HG02763 (cell line): ENCODE data around the gene C4B.
"Not testable (repeated sequence)": the region's sequence is repeated elsewhere in the genome, so short reads cannot be mapped to it uniquely, and the experiment has no call there.

Source experiments
- ATAC-seq: cut with Tn5 transposase; IDR thresholded peaks from one replicate; pipeline ENCODE4 v1.9.1; 2021; ENCODE audit warnings: mild to moderate bottlenecking, moderate library complexity; ENCODE audit not compliant: unreplicated experiment

Gene C4B

DNA sequence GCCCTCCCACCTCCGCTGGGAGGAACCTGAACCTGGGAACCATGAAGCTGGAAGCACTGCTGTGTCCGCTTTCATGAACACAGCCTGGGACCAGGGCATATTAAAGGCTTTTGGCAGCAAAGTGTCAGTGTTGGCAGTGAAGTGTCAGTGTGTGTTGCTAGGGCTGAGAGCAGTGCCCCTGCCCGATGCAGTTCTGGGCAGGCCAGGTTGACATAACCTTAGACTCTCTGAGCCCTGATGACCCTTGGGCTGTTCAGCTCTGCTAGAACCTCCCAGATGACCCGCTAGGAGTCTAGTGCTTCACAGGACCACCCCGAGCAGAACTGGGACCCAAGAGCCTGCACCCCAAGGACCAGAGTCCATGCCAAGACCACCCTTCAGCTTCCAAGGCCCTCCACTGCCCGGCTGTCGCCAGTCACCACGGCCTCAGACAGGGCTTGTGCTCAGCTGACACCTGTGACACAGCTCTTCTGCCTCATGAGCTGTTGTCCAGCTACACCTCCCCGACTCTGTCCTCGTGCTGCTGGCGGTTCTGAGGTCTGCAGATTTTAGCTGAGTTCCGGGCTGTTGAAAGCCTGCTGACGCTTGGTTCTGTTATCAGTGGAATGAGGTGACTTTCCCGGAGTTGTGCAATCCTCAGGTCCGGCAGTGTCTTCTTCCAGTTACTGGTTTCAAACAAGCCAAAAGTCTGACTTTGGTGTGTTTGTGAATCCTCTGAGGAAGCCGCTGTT is 20.9 kb downstream of the C4B start:
- not testable (repeated sequence) for ATAC-seq

DNA sequence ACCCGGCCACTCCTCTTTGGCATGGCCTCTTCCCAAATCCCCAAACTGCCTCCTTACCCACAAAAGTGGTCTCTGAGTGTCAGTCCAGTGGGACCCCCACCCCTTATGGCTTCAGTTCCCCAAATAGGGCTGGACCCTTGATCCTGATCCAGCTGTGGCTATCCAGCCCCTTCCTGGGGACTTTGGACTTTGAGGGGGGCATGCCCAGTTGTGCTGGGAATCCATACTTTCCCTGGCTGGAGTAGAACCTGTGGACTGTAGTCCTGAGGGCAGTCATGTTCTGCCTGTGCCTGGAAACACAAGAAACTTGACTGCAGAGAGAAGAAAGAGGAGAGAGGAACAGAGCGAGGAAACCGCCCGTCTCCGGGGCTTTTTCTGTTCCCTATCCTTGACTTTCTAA is 22.5 kb downstream of the C4B start:
- ATAC-seq: not testable (repeated sequence)

DNA sequence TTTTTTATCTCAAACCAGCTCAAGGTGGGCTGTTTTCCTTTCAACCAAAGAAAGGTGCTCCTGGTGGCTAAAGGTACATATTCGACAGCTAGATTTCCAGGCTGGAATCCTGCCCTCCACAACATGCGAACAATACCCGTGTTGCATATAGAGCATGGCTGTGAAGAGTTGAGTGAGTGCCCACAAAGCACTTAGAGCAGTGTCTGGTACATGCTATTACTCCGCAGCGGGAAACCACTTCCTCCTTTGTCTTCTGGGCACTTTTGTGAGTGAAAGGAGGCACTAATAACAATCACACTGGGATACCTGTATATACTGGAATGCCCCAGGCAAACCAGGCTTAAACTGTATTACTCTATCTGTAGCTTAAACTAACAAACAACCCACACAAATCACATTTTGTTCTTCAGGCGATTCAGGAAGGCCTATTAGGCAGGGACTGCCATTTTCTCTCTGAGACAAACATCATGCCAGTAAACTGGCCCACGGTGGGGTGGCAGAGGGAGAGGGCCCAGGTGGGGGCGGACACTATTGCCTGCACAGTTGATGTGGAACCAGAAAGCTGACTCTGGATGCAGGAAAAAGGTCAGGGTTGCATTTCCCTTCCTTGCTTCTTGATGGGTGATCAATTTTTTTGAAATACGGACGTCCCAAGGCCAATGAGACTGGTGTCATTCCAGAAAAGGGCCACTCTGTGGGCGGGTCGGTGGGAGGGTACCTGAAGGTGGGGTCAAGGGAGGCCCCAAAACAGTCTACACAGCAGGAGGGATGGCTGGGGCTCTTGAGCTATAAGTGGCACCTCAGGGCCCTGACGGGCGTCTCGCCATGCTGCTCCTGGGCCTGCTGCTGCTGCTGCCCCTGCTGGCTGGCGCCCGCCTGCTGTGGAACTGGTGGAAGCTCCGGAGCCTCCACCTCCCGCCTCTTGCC is 23.3 kb downstream of the C4B start, which contains the start of gene CYP21A2:
CYP21A2 (plus strand) TSS at position 818 of the 927 bp plus-strand sequence; CDS start at position 826, 8 bp downstream.
- not testable (repeated sequence) for ATAC-seq

DNA sequence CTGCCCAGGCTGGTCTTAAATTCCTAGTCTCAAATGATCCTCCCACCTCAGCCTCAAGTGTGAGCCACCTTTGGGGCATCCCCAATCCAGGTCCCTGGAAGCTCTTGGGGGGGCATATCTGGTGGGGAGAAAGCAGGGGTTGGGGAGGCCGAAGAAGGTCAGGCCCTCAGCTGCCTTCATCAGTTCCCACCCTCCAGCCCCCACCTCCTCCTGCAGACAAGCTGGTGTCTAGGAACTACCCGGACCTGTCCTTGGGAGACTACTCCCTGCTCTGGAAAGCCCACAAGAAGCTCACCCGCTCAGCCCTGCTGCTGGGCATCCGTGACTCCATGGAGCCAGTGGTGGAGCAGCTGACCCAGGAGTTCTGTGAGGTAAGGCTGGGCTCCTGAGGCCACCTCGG is 24.3 kb downstream of the C4B start:
- not testable (repeated sequence) for ATAC-seq

DNA sequence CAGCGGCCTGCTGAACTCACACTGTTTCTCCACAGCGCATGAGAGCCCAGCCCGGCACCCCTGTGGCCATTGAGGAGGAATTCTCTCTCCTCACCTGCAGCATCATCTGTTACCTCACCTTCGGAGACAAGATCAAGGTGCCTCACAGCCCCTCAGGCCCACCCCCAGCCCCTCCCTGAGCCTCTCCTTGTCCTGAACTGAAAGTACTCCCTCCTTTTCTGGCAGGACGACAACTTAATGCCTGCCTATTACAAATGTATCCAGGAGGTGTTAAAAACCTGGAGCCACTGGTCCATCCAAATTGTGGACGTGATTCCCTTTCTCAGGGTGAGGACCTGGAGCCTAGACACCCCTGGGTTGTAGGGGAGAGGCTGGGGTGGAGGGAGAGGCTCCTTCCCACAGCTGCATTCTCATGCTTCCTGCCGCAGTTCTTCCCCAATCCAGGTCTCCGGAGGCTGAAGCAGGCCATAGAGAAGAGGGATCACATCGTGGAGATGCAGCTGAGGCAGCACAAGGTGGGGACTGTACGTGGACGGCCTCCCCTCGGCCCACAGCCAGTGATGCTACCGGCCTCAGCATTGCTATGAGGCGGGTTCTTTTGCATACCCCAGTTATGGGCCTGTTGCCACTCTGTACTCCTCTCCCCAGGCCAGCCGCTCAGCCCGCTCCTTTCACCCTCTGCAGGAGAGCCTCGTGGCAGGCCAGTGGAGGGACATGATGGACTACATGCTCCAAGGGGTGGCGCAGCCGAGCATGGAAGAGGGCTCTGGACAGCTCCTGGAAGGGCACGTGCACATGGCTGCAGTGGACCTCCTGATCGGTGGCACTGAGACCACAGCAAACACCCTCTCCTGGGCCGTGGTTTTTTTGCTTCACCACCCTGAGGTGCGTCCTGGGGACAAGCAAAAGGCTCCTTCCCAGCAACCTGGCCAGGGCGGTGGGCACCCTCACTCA is 25.0 kb downstream of the C4B start:
- ATAC-seq: not testable (repeated sequence)

DNA sequence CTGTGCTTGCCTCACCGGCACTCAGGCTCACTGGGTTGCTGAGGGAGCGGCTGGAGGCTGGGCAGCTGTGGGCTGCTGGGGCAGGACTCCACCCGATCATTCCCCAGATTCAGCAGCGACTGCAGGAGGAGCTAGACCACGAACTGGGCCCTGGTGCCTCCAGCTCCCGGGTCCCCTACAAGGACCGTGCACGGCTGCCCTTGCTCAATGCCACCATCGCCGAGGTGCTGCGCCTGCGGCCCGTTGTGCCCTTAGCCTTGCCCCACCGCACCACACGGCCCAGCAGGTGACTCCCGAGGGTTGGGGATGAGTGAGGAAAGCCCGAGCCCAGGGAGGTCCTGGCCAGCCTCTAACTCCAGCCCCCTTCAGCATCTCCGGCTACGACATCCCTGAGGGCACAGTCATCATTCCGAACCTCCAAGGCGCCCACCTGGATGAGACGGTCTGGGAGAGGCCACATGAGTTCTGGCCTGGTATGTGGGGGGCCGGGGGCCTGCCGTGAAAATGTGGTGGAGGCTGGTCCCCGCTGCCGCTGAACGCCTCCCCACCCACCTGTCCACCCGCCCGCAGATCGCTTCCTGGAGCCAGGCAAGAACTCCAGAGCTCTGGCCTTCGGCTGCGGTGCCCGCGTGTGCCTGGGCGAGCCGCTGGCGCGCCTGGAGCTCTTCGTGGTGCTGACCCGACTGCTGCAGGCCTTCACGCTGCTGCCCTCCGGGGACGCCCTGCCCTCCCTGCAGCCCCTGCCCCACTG is 25.9 kb downstream of the C4B start:
- ATAC-seq: not testable (repeated sequence)

DNA sequence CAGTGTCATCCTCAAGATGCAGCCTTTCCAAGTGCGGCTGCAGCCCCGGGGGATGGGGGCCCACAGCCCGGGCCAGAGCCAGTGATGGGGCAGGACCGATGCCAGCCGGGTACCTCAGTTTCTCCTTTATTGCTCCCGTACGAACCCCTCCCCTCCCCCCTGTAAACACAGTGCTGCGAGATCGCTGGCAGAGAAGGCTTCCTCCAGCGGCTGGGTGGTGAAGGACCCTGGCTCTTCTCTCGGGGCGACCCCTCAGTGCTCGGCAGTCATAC is 26.4 kb downstream of the C4B start:
- ATAC-seq: not testable (repeated sequence)

DNA sequence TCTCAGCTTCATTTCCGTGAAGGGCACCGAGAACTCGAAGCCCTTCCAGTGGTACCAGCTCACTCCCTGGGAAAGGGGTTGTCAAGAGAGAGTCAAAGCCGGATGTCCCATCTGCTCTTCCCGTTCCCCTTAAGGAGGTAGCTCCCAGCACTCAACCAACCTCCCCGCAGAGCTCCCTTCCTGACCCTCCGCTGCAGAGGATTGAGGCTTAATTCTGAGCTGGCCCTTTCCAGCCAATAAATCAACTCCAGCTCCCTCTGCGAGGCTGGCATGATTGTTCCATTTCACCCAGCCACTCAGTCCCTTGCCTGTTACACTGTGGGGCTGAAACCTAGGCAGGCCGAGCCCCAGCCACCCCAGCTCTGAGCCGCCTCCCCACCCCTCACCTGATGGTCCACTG is 26.8 kb downstream of the C4B start:
- not testable (repeated sequence) for ATAC-seq

DNA sequence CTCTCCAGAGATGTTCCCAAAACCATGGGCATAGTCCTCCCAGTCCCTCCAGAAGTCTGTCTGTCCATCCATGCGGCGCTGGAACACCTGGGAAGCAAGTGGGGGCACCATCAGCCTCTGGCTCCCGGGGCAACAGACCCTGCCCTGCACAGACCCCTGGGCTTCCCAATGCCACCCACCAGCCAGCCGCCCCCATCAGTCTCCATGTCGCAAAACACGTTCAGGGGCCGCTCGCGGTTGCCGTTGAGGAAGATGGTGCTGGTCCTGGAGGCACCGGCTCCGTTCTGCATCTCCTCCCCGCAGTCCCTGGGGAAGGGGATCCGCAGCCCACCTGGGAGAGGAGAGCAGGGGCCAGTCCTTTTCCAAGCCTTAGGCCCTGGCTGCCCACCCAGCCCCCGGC is 27.7 kb downstream of the C4B start:
- not testable (repeated sequence) for ATAC-seq

DNA sequence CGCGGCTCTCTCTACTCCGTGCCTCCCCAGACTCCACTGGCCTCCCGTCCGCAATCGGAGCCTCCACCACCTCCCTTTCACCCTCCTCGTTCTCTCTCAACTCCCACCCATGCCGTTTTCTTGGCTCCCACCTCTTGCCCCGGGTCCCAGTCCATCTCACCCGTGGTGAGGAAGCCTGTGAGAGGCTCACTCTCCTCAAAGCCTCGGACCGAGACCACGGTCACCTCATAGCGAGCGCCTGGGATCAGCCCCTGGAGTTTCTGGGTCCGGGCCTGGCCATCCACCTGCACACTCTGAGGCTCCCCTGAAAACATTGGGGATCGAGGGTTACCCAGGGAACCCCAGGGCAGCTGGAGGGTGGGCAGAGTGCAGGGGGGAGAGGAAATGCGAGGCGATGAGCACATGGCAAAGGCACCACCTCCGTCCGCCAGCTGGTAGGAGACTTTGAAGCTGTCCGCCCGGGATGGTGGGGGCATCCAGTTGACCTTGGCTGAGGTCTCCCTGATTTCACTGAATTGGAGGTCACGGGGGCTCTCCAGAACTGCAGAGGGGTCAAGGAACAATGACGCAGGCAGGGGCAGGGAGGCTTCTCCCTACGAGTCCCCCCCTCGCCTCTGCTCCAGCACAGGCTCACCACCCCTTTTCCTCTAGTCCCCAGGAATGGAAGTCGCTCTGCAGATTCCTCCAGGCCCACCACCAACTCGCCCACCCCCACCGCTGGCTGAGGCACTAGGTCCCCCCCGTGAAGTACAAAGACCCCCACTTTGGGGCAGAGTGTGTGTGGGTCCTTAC is 29.2 kb downstream of the C4B start:
- not testable (repeated sequence) for ATAC-seq

DNA sequence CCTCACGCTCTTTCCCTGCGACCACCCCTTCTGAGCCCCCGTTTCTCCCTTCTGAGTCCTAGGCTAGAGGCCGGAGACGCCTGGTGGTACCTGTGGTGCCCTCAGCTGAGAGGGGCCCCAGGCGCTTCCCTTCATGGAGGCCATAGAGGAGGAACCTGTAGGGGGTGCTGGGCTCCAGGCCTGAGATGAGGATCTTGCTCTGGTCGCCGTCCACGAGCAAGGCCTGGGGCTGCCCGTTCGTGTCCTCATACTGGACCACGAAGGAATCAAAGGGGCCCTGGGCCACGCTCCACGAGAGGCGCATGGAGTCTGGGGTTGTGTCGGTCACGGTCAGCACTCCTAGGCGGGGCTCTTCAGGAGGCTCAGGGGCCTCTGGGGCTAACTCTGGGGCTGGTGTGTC is 30.3 kb downstream of the C4B start:
- ATAC-seq: not testable (repeated sequence)

DNA sequence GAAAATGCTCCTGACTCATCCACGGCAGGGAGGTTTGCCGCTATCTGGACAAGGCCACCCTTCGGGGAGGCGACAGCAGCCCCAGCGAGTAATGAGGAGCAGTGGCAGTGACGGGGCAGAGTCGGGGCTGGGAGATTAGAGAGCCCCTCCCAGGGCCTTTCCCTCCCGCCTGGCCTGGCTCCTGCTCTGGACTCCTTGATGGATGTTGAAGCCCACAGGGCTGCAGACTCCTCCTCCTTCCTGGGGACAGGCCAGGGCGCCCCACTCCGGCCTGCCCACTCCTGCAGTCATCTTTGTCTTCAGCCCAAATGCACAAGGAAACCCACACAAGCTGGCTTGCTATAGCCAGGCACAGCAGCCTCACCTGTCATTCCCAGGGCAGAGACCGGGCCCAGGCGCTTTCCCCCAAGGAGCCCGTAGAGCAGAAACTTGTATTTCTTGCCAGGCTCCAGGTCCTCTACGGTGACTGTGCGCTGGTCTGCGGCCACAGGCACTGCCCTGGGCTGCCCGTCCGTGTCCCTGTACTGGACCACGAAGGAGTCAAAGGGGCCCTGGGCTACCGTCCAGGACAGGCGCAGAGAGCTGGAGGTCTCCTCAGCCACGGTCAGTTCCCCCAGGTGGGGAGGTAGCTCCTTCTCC is 31.3 kb downstream of the C4B start:
- no peak for ATAC-seq

DNA sequence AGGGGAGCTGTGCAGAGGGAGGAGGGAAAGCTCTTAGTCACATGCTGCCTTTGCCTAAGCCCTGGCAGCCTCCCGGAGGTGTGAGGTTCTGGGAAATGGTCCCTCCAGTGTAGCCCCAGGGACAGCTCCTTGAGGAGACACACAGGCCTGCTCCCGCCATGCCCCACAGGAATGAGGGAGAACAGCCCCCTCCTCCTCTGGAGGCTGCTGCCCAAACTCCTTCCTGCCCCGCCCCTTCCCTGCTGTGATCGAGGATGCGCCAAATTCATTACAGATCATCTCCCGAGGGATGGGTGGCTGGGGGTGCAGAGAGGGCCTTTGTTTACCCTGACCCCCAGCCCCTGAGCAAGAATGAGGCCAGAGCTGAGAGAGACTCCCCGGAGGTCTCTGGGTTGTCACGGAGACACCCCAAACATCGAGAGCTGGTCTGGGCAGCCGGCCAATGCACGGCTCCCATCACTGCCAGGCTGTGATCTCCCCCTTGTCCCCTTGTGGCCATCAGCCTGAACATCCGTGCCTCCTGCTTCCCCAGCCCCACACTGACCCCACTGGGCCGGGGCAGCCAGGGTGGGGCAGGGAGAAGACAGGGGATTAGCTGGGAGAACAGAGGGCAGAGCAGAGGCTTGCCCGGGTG is 32.0 kb downstream of the C4B start:
- ATAC-seq: no peak

DNA sequence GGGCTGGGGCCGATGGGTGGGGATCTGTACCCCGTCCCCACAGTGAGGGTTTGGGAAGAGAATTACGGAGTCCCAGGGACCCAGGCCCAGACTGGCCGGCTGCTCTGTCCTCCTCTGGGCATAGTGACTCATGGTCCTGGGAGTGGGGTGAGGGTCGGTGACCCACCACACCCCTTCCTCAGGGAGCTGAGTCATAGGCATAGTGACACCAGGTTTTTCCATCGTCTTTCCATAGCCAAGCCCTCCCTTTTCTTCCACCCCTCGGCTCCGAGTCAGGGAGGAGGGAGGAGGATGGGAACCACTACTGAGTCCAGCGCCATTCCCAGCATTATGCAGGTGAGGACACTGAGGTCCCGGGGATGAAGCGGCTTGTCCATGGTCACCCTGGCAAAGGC is 32.5 kb downstream of the C4B start:
- no peak for ATAC-seq

DNA sequence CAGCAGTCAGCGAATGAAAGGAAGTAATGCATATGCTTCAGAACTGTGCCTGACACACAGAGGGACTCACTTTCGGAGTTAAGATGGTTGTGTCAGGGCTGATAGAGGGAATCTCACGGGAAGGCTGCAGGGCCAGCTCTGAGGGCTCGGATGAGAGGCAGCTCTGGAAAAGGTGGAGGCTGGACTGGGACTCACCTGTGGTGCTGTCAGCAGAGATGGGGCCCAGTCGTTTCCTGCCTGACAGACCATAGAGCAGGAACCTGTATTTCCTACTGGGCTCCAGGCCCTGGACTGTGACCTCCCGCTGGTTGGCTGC is 32.9 kb downstream of the C4B start:
- ATAC-seq: no peak

DNA sequence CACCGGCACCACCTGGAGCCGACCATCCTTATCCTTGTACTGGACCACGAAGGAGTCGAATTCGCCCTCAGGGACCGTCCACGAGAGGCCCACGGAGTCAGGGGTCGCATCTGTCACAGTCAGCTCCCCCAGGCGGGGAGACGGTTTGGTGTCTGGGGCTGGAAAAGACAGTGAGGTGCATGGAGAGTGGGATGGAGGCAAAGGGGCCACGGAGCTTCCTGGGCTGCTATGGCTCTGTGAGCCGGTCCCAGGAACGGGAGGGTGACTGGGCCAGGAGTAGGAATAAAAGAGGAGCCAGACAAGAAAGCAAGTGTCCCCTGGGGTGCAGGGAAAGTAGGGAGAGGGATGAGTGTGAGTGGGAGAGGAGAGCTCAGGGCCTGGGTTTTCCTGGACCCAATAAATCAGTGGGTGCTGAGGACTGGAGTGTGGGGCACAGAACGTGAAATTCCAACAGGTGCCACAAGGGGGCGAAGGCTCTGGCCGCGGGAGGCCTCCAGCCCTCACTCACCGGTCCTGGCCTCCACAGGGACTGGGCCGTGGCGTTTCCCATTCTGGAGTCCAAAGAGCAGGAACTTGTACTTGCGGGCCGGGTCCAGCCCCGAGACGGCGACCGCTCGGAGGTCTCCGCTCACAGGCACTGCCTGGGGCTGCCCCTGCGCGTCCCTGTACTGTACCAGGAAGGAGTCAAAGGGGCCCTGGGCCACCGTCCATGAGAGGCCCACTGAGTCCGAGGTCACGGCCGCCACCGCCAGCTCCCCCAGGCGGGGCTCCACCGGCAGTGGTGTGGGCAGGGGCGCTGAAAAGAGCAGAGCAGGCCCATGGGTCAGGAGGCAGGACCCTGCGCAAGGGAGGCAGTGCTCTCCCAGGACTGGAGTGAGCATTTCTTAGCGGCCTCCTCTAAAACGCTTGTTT is 33.5 kb downstream of the C4B start:
- ATAC-seq: no peak

DNA sequence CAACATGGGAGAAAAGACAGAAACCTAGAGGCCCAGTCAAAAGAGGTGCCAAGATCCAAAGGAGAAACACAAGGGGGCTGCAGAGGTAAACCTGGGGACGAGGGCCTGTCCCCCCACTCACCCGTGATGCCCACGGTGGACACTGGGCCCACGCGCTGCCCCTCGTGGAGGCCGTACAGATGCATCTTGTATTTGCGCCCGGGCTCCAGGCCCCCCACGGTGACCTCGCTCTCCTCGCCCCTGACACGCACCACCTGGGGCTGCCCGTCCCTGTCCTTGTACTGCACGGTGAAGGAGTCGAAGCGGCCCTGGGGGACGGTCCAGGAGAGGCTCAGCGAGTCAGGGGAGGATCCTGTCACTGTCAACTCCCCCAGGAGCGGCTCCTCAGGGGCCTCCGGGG is 34.6 kb downstream of the C4B start:
- ATAC-seq: not testable (repeated sequence)

DNA sequence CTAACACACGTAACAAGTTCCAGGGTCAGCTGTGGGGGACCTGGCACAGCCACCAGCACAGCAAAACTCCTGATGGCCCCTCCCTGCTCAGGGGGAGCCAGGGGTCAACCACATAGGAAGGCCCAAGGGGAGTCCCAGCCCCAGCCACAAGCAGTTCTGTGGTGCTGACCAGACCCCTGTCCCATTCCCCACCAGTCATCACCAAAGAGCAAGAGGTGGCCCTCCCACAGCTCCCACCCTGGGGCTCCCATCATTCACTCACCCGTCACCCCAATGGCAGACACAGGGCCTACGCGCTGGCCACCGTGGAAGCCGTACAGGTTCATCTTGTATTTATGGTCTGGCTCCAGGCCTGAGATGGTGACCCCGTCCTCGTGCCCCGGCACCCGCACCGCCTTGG is 35.1 kb downstream of the C4B start:
- not testable (repeated sequence) for ATAC-seq
